ENCODE results near the gene MDGA2.
A peak's percentile ranks its signal among the peaks of the same experiment; 100 is the strongest.

MDGA2 gene

GRCh38 chr14:46885566-46885965 lies 789.8 kb downstream of the MDGA2 start:
- no peak overlapping the region for H3K4me3 ChIP-seq (ENCODE audit: low read depth, low read length)
- in situ Hi-C loops (cut with HindIII; ENCODE audit: low sequenced_read_pairs), result no loop called here
- TF ChIP-seq CTCF (IDR thresholded peaks at IDR 0.05; ENCODE audit: low read depth, low read length, missing control alignments), result no peak
- no peak for DNase-seq (ENCODE audit: low read depth)

GRCh38 chr14:46861753-46862152 lies 813.7 kb downstream of the MDGA2 start:
- no peak overlapping the region for H3K4me3 ChIP-seq (ENCODE audit: low read depth, low read length)
- in situ Hi-C loops (cut with HindIII; ENCODE audit: low sequenced_read_pairs), result no loop called here
- no peak for TF ChIP-seq CTCF (IDR thresholded peaks at IDR 0.05; ENCODE audit: low read depth, low read length, missing control alignments)
- no peak for DNase-seq (ENCODE audit: low read depth)

DNA sequence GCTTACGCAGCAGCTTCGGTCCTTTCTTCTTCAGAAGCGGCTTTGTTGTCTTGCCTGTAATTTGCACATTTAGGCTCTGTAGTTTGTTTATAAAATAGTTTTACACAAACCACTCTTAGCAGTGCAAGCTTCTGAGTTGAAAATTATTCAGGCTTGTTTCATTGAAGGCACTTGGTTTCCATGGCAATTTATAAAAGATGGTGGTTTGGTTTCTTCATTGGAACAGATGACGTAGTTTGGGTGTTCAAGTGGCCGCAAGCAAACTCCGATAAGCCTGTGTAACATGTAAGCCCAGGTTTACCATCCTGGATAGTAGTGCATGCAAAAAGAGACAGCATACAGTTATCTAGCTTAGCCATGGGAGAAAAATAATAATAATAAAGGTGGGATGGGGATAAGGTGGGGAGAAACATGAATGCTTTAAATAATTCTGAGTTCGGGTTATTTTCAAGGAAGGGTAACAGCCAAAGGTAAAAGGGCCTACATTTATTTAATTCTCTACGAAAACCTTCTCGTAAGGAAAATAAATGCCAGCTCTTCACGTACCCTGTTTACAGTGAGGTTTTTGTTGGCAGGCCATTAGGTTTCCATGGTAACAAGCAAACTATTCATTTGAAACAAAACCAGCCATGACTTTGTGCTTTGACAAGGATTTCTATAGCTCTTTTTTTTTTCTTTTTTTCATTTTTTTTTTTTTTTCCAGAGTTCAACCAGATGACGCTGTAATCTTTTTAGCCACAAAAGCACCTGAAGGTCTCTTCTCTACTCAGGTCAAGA lies 834.3 kb downstream of the MDGA2 start:
- no peak for TF ChIP-seq CTCF (IDR thresholded peaks at IDR 0.05; ENCODE audit: low read depth, low read length, missing control alignments)
- H3K4me3 ChIP-seq (ENCODE audit: low read depth, low read length), result no peak overlapping the region
- peak; percentile 27 for DNase-seq (ENCODE audit: low read depth)
- in situ Hi-C loops (cut with HindIII; ENCODE audit: low sequenced_read_pairs), result no loop called here

GRCh38 chr14:46820291-46820690 lies 855.1 kb downstream of the MDGA2 start:
- in situ Hi-C loops (cut with HindIII; ENCODE audit: low sequenced_read_pairs), result no loop called here
- no peak for TF ChIP-seq CTCF (IDR thresholded peaks at IDR 0.05; ENCODE audit: low read depth, low read length, missing control alignments)
- no peak overlapping the region for H3K4me3 ChIP-seq (ENCODE audit: low read depth, low read length)
- no peak for DNase-seq (ENCODE audit: low read depth)

GRCh38 chr14:46819117-46819516 lies 856.3 kb downstream of the MDGA2 start:
- DNase-seq (ENCODE audit: low read depth), result no peak
- no peak overlapping the region for H3K4me3 ChIP-seq (ENCODE audit: low read depth, low read length)
- TF ChIP-seq CTCF (IDR thresholded peaks at IDR 0.05; ENCODE audit: low read depth, low read length, missing control alignments), result no peak
- in situ Hi-C loops (cut with HindIII; ENCODE audit: low sequenced_read_pairs), result no loop called here

DNA sequence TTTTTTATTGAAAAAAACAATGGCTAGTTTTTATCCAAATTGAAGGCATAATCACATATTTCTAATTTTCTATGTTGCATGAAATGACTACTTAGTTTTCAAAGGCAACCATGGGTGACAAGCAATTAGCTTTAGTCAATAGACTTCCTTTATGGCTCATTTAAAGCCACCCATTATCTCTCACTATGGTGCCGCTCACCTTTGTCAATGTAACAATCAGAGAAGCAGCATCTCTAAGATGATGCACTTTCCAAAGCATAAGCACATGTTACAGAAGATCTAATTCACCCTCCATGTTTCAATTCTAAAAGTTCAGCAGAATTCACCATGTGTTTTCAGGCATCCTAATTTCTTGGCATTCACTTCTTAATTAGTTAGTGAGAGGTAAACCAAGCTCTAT lies 857.3 kb downstream of the MDGA2 start:
- TF ChIP-seq CTCF (IDR thresholded peaks at IDR 0.05; ENCODE audit: low read depth, low read length, missing control alignments), result no peak
- no peak for DNase-seq (ENCODE audit: low read depth)
- no peak overlapping the region for H3K4me3 ChIP-seq (ENCODE audit: low read depth, low read length)
- in situ Hi-C loops (cut with HindIII; ENCODE audit: low sequenced_read_pairs), result no loop called here
